Right kidney (tissue), 1 donor: ENCODE results near the gene PPP5C.
A peak's percentile ranks its signal among the peaks of the same experiment; 100 is the strongest.
"Not testable (repeated sequence)": the region's sequence is repeated elsewhere in the genome, so short reads cannot be mapped to it uniquely, and the experiment has no call there.

Experiments used
- DNase-seq: peaks from one replicate; pipeline ENCODE4 v3.0.0-alpha.2; 2016

PPP5C gene

DNA sequence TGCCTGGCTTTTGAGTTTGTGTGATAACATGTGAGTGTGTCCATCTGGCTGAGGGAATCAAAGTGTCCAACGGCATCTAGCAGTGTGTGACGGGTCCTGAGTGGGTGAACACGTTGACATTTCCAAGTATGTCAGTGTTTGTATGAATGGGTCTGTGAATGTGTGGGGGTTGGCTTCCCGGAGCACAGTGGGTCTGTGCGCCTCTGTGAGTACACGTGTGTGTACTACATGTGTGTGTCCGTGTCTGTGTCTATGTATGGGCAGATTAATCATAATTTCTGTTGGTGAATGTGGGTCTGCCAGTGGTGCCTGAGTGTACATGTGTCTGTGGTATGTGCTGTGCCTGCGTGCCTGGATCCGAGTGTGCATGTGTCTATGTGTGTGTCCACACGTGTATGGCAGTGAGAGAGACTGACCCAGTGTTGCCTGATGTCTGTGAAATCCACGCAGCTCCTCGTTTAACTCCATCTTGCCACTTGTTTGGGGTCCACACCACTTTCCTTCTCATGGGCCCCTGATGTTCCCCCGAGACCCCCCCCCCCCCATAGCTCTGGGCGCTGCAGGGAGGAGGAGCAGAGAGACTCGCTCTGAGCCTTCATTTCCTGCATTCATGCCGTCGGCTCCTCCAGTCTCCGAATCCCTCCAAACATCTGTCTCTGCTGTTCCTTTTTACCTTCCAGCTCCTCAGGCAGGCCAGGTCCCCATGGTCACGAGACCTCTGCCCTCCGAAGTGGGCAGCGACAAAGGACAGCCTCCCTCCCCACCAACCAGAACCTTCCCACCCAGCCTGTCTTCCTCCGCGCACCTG is 61.2 kb downstream of the PPP5C start:
- DNase-seq: no peak

DNA sequence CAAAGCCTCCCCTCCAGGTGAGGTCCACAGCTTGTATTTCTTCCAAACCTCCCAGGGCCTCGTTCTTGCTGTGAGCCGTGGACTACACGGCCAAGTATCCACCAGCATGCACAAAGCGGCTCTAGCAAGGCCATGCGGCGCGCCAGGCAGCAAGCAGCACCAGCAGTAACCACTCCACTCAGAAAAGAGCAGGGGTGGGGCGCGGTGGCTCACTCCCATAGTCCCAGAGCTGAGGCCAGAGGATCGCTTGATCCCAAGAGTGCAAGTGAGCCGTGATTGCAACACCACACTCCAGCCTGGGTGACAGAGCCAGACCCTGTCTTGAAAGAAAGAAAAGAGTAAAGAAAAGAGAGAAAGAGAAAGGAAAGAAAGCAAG is 61.8 kb downstream of the PPP5C start:
- peak; percentile 62 for DNase-seq

DNA sequence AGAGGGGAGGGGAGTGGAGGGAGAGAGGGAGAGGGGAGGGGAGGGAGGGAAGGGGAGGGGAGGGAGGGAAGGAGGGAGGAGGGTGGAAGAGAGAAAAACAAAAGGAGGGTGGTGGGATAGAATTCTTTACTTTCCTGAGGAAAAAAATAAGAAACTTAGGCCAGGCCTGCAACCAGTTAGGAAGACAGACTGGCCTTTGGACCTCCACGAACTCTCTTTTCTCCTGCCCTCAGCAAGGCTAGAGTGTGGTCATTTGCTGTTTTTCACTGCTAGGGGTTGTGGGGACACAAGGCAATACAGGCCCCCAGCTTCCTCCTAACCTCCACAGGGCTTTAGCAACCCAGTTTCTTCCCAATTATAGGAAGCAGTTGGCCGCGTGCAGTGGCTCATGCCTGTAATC is 62.3 kb downstream of the PPP5C start:
- no peak for DNase-seq

DNA sequence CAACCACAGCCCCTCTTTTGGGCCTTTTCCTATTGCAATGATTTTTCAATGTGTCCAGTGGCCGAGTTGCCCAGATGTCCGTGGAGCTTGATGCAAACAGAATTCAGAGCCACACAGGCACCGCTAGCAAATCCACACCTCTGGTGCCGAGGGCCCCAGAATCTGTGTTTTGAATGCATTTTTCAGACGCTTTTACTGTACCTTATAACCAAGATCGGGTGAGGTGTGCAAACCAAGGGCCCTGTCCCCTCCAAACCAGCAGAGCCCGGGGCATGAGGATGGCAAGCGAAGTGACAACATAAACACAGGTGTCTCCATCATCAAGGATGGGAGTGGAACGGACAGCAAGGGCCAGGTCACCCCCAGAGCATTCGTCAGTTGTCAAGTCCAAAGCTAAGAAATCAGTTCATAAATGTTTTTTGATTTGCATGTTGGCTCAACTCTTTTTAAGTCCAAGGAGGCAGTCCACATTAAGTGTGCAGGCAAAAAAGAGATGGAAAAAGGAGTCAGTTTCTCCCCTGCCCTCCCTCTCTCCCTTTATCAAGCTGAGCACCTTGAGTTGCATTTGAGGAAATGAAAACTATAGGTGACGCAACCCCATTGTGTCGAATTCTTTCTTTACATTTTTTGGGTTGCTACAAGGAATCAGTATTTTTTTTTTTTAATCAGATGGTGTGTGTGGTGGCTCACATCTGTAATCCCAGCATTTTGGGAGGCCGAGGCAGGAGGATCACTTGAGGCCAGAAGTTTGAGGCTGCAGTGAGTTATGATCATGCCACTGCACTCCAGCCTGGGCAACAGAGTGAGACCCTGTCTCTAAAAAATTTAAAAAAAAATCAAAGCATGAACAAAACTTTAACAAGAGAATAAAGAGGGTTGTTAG is 63.6 kb downstream of the PPP5C start:
- no peak for DNase-seq

DNA sequence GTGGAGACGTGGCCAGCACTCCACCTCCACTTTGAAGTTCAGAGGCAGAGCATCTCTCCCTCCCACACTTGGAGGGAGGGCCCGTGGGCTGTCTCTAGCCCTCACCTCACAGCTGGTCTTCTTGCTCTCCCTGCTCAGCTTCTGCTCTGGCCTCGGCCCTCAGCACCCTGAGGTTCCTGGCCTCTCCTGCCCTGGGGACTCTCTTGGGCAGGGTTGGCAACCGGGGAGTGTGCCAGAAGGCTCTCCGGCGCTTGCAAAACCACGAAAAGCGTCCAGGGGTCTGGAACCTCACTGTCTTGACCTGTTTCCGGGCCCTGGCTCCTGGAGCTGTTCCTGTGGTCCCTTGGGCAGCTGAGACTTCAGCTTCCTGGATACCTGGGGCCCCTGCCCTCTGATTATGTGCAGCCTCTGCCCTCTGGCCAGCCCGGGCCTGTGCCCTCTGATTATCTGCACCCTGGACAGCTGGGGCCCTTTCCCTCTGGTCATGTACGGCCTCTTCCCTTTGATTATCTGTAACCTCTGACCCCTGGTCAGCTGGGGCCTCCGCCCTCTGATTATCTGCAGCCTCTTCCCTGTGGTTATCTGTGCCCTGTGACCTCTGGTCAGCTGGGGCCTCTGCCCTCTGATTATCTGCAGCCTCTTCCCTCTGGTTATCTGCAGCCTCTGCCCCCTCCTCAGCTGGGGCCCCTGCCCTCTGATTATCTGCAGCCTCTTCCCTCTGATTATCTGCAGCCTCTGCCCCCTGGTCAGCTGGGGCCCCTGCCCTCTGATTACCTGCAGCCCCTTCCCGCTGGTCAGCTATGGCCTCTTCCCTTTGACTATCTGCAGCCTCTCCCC is 64.4 kb downstream of the PPP5C start:
- DNase-seq: no peak

DNA sequence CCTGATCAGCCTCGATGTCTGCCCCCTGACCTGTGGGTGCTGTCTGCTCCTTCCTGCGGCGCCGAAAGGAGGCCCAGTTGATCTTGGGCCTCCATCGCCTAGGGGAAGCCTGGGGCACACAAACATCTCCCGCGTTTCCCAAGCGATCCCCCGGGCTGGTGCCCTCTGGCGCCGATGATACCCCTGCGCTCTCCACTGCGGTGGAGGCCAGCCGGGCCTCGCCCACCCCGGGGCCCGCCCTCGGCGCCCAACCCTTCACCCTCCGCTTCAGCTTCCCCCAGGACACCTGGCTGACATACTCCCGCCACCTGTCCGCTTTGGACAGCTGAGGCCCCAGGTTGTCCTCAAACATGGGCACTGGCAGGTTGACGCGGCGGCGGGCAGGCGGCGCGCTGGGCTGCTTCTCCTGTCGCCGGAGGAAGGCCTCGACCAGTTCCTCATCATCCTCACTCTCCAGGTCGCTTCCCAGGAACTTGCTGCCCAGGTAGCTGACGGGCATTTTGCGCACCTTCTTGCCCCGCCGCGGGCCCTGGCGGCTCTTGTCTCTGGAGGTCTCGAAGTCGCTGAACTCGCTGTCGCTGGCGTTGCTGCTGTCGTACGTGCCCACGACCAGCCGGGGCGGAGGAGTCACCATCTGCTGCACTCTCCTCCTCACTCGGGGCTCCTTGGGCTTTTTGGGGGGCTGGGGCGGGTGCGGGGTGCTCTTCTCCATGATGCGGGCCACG is 65.2 kb downstream of the PPP5C start:
- DNase-seq: peak; percentile 72

DNA sequence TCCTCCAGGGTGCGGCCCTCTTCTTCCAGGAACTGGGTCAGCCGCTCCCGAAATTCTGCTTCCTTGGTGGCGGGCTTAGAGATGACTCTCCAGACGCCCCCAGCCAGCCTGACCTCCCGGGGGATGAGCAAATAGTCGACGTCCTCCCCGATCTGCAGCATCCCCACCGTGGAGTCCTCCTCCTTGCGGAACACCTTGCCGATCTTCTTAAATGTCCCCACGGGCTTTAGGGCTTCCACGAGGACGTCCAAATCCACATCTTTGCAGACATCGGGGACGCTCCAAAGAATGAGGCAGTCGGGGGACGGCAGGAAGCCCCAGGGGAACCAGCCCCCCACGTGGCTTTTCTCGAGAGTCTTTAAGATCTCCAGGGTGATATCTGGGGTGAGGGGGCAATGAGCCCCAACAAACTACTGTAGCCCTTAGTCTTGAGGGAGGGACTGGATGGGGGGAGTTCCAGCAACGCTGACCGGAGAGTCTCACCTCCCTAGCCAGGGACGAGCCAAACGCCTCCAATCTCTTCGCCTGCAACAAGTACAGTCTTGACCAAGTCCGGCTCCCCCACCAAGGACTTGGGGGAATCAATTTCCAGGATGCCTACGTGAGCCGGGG is 65.9 kb downstream of the PPP5C start:
- DNase-seq: peak; percentile 61

DNA sequence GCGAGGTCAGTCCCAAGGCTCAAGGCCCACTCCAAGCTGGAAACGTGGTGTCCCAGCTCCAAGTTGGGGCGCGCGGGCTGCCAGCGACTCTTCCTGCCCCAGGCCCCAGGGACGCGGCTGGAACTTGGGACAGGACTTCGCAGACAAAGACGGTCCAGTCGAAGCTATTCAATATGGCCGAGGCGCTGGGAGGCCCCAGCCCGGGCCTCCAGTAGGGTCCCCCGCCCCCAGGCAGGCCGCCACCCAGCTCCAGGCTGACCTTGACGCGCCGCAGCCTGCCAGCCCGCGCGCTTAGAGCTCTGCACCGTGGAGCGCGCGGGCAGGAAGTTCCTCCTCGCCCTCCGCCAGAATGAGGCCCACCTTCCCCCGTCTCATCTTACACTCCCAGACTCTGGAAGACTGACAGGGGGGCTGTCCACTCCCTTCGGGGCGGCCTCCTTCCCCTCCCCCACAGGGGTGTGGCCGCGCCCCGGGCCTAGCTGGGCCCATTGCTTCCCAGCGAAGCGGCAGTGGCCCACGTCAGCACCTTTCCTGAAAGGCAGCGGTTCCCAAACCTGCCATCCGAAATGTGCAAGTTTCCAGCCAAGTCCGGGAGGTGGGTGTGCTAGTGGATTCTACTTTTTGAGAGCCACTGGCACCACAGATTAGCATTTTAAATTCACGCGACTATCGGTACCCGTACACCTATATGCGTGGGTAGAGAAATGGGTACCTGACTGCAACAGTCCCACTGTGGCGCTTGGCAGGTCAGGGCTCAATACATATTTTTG is 66.6 kb downstream of the PPP5C start, which contains the start of gene CCDC8:
Gene CCDC8 (minus strand): TSS at position 303 of the 770 bp plus-strand sequence. CDS start 754 bp downstream, outside the sequence.
- DNase-seq: peak; percentile 90

DNA sequence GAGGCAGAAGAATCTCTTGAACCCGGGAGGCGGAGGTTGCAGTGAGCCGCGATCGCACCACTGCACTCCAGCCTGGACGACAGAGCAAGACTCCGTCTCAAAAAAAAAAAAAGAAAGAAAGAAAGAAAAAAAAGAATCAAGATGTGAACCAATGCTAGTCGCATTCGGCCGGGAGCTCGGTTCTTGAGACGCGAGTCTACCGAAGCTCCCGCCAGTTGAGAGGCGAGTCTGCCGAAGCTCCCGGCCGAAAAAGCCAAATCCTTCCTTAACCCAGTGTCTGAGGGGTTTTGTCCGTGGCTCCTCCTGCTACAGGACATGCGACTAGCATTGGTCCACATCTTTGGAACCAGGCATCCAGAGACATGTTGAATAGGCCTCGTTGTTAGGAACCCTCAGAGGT is 68.0 kb downstream of the PPP5C start:
- DNase-seq: not testable (repeated sequence)

DNA sequence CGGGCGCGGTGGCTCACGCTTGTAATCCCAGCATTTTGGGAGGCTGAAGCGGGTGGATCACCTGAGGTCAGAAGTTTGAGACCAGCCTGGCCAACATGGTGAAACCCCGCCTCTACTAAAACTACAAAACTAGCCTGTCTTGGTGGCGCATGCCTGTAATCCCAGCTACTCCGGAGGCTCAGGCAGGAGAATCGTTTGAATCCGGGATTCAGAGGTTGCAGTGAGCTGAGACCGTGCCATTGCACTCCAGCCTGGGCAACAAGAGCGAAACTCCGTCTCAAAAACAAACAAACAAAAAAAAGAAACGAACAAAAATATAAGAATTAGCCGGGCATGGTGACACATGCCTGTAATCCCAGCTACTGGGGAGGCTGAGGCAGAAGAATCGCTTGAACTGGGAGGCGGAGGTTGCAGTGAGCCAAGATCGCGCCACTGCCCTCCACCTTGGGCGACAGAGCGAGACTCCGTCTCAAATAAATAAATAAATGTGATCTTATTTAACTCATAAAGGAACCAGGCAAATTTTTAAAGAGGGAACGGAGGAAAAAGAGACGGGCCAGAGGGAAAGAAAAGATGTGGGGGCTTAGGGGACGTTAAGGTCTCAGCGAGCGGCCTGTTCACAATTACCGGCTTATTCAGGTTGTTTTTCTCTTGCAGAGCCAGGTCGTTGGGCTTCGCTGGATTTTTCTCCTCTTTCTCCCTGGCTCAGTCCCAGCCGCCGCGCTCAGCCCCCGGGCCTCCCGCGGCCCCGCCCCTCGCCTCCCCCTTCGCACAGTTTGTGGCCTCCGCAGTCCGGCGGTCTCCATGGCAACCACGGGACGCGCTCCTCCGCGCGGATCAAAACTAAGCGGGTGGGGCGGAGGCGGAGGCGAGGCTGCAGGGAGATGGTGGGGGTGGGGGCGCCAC is 69.2 kb downstream of the PPP5C start:
- peak; percentile 90 for DNase-seq

DNA sequence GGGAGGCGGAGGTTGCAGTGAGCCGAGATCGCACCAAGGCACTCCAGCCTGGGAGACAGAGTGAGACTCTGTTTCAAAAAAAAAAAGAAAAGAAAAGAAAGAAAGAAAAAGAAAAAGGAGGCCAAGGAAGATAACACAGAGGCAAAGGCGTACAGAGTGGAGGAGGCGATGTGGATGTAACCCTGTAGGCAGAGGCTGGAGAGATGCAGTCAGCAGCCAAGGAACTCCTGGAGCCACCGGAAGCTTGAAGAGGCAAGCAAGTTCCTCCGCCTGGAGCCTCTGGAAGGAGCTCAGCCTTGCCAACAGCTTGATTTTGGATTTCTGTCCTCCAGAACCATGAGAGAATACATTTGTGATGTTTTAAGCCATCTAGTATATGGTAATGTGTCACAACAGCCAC is 73.2 kb downstream of the PPP5C start:
- DNase-seq: no peak

DNA sequence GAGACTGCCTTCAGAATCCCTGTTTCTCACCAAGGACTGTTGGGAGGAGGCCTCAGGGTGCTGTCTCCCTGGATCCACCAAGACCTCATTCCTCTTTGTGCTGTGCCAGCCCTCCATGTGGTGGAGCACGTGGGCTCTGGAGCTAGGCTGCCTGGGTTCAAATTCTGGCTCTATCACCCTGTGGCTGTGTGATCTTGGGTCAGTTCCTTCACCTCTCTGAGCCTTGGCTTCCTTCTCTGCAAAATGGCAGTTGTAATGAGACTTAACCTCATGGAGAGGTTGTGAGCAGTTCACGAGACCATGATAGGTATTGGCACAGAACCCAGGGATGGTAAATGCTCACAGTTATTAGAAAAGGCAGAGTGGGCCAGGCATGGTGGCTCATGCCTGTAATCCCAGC is 75.5 kb downstream of the PPP5C start:
- DNase-seq: no peak

DNA sequence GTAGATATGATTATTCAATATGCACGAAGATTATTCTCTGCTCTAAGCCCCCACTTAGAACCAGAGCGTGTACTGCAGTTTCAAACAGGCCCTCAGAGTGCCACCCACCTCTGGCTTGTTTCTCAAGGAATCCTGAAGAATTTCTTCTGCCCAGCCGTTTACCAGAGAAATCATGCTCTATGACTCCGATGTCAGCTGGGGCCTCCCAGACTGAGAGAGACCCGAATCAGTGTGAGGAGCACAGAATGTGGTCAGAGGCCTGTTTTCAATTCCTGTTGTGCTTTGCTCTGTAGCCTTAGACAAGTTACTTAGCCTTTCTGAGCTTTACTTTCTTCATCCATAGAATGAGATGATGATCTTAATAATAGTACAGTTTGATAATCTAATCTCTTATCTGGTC is 76.3 kb downstream of the PPP5C start:
- no peak for DNase-seq

DNA sequence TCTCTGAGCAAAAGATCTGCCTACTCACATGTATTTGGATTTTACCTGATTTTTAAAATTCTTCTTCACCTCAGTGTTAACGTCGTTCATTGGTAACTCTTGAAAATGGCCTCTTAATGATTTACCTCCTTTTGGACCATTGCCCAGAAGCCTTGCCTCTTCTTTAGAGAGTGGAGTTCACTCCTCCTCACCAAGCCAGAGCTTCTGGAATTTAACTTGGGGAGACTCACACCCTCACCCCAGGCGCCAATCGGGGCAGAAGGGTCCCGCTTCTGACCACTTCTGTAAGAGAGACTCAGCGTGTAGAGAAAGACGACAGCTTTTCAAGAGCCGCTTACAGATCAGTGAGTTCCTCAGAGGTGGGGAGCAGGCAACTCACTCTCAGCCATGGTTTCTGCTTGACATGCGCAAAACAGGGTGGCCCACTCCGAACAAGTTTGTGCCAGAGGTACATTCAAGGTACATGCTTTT is 79.2 kb downstream of the PPP5C start:
- DNase-seq: peak; percentile 85

DNA sequence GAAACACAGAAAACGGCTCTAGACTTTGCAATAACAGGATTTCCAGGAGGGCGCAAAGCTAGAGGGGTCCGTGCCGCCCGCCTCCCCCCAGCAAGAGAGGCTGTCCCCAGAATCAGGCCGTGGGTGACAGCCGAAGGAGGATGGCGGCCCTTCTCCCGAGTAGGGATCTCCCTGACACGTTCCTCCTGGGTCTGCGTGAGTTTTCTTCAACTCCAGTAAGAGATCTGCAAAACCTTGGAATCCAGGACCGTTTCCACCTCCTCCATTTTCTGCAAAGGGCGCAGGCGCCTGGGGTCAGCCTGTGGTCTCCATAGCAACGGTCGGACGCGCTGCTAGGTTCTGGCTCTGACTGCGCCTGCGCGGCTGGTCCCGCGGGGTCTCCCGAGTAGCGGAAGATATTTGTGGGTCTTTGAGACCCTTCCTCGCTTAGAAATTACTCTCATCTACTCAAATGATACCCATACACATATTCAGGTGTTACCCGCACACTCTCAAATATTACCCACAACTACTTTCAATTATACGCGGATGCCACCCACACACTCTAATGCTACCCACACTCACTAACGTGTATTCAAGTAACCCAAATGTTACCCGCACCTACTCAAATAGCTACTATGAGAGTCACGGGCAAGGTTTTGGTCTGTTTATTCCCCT is 79.7 kb downstream of the PPP5C start:
- peak; percentile 87 for DNase-seq

DNA sequence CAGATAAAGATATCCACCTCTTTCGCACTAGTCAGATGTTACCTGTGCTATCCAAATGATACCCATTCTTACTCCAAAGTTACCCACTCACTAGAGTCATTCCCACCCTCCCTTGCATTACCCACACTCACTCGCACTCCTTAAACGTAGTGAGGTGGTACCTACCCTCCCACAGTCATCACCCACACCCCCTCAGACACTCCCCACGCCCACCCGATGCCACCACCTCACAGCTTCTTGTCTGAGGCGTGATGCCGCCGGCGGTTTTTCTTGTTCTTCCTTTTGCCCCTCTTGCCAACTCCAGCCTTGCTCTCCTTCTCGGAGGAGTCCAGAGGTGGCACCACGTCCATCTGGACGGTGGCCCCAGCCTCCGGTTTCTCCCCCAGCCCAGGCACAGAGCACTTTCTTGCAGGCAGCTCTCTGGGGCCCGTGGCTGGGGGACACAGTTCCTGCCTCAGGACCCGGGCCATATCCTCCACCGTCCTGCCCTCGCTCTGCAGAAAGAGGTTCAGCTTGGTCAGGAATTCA is 80.7 kb downstream of the PPP5C start:
- DNase-seq: no peak

DNA sequence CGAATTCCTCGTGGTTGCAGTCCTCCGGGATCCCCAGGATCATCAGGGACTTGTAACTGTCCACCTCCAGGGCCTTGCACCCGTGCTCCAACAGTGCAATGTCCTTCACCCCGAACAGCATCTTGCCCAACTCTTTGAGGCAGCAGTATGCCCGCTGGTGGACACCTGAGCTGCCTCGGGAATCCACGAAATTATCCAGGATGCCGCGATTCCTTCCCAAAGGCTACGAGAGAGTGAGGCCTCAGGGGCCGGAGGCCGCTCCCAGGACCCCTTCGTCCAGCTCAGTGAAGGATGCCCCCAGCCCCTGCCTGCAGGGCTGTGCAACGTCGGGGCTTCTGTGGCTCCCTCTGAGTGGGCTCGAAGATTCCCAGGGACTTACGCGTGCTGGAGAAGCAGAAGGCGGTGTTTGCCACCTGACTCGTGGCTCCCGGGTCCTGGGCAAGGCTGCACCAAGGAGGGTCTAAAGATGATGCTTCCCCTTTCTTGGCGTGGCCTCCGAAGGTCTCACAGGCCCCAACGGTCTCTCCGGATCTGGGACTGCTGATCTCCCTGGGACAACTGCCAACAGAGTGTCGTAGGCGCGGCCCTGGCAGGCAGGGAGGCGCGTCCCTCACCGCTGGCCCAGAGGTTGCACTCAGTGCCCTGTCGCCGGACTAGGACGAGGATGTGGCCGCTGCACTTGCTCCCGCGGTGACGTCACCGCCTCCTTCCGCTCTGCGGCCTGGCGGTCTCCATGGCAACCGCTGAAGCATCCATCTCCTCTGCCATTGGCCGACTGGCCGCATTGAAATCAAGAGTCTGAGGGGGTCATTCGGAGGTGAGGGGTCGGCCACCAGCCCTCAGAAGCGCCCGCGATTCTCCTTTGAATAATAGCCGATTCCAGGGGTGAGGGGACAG is 81.6 kb downstream of the PPP5C start, which contains the start of gene PNMA8C:
Gene PNMA8C (minus strand): TSS at position 698 of the 897 bp plus-strand sequence. CDS start 577 bp downstream, at position 121.
- peak; percentile 66 for DNase-seq
